Activated CD8-positive, alpha-beta T cell treated with anti-CD3 and anti-CD28 coated beads for 36 hours (primary cell): Measurements from ENCODE around the gene MTFP1. TPM values are rescaled to one million over a fixed set of nuclear protein-coding genes. Genes with fewer than 3 reads are reported as not detected.
"Not testable (repeated sequence)": the region's sequence is repeated elsewhere in the genome, so short reads cannot be mapped to it uniquely, and the experiment has no call there.

Experiments used
- ATAC-seq: fragments of 200-7000 bp; cut with Tn5 transposase; one replicate; pipeline ENCODE4 v1.10.0; 2021; ENCODE audit warnings: mild to moderate bottlenecking, moderate library complexity
- CTCF ChIA-PET: fragments of 350-600 bp; sonication (Branson Sonifier 250); formaldehyde crosslinking; loops from one replicate; lab custom pipeline; 2021; ENCODE audit warnings: antibody characterized with exemption; lab: Charles Lee
- POLR2A ChIA-PET: fragments of 350-600 bp; sonication (Branson Sonifier 250); formaldehyde crosslinking; loops from one replicate; lab custom pipeline; 2021; ENCODE audit warnings: antibody characterized with exemption; lab: Charles Lee
- DNase-seq: peaks from one replicate; pipeline ENCODE4 v3.0.0-alpha.2; 2020
- H3K27ac Mint-ChIP-seq: one replicate; pipeline ENCODE4 v1.8.0; 2021; ENCODE audit warnings: mild to moderate bottlenecking, mixed read lengths
- H3K27me3 Mint-ChIP-seq: one replicate; pipeline ENCODE4 v1.8.0; 2021; ENCODE audit warnings: mixed read lengths
- H3K36me3 Mint-ChIP-seq: one replicate; pipeline ENCODE4 v1.8.0; 2021; ENCODE audit warnings: low read depth, mixed read lengths
- H3K4me1 Mint-ChIP-seq: one replicate; pipeline ENCODE4 v1.8.0; 2021; ENCODE audit warnings: low read depth, mixed read lengths
- H3K4me3 Mint-ChIP-seq: one replicate; pipeline ENCODE4 v1.8.0; 2021; ENCODE audit warnings: mild to moderate bottlenecking, moderate library complexity, mixed read lengths
- H3K9me3 Mint-ChIP-seq: one replicate; pipeline ENCODE4 v1.8.0; 2021; ENCODE audit warnings: mixed read lengths
- CTCF ChIP-seq: fragments of 200-600 bp; IDR thresholded peaks from one replicate; pipeline ENCODE4 v1.8.0; 2022; ENCODE audit warnings: antibody characterized with exemption, mild to moderate bottlenecking
- intact Hi-C: fragments of 100-400 bp; cut with micrococcal nuclease; formaldehyde crosslinking; loops from one replicate; pipeline ENCODE4 v1.10.0; 2022
- total RNA-seq, 2 experiments: library from RNA; stranded (reverse); gene quantifications; one replicate each; pipeline ENCODE4 v1.2.3, GENCODE V29; 2021

Gene MTFP1
- total RNA-seq, 2 experiments from 2014 or later = 89.8 to 93.8 TPM

GRCh38 chr22:30457981-30458380, 32.4 kb downstream of the MTFP1 start:
- H3K27ac Mint-ChIP-seq = no peak overlapping the region
- intact Hi-C loops = no loop called here
- no peak for TF ChIP-seq CTCF
- ChIA-PET POLR2A (interaction anchor here (1.9 kb wide), 1 partner anchor 52 kb away, joined by 4 read pairs; no protein-coding TSS in a partner anchor), CTCF (interaction anchor here (1.0 kb wide), 1 partner anchor 28 kb away, joined by 3 read pairs; no protein-coding TSS in a partner anchor)
- H3K4me1 Mint-ChIP-seq = no peaks in the 10 kb centered on the region
- no peak for DNase-seq
- no peaks in the 10 kb centered on the region for H3K36me3 Mint-ChIP-seq
- H3K27me3 Mint-ChIP-seq = peaks cover 1% of the 10 kb centered on the region
- ATAC-seq = no peak
- no peak overlapping the region for H3K4me3 Mint-ChIP-seq
- H3K9me3 Mint-ChIP-seq = no peaks in the 10 kb centered on the region

- POLR2A ChIA-PET = interaction anchor here (1.9 kb wide), 1 partner anchor 54 kb away, joined by 4 read pairs; no protein-coding TSS in a partner anchor
- CTCF ChIA-PET = interaction anchor here (0.7 kb wide), 1 partner anchor 28 kb away, joined by 3 read pairs; no protein-coding TSS in a partner anchor
Measured at GRCh38 chr22:30459181-30460052, 33.8 kb downstream of the MTFP1 start.

DNA sequence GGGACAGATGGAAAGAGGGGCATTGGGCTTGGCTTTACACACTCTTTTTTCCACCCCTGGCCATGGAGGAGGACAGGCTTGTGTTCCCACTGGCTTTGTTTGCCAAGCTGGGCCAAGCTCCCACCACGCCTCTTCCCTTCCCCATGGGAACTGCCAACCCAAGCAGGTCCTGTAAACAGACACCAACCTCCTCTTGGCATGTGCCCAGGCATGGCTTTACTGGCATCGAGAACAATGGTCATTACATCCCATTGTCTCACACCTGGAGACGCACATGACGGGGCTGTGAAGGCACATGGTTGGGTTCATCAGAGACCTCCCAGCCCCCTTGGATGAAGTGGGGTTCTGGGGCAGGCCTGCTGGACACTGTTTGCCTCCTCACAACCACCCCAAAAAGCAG, 34.6 kb downstream of the MTFP1 start:
- POLR2A ChIA-PET = no interaction called here
- Mint-ChIP-seq H3K27me3 (peaks cover 1% of the 10 kb centered on the region), H3K27ac (no peak overlapping the region), H3K4me1 (no peaks in the 10 kb centered on the region), H3K4me3 (no peak overlapping the region), H3K9me3 (no peaks in the 10 kb centered on the region), H3K36me3 (no peaks in the 10 kb centered on the region)
- DNase-seq (no peak), ATAC-seq (no peak)
- no peak for TF ChIP-seq CTCF
- intact Hi-C loops = no loop called here
- CTCF ChIA-PET = no interaction called here

More at GRCh38 chr22:30459181-30460052, 33.8 kb downstream of the MTFP1 start:
- ATAC-seq = peak; percentile 47
- Mint-ChIP-seq H3K36me3 (no peaks in the 10 kb centered on the region), H3K4me3 (no peak overlapping the region), H3K27ac (no peak overlapping the region), H3K9me3 (no peaks in the 10 kb centered on the region), H3K4me1 (no peaks in the 10 kb centered on the region), H3K27me3 (peaks cover 1% of the 10 kb centered on the region)
- peak; percentile 56 for DNase-seq
- intact Hi-C loops = no loop called here
- no peak for TF ChIP-seq CTCF

DNA sequence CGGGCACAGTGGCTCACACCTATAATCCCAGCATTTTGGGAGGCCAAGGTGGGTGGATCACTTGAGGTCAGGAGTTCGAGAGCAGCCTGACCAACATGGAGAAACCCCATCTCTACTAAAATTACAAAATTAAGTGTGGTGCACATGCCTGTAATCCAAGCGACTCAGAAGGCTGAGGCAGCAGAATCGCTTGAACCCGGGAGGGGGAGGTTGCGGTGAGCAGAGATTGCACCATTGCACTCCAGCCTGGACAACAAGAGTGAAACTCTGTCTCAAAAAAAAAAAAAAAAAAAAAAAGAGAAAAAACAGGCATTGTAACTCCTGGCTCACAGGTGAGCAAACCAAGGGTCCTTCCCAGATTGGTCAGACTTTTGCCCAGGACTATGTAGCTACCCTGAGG, 35.0 kb downstream of the MTFP1 start:
- POLR2A ChIA-PET, intact Hi-C loops, H3K9me3 Mint-ChIP-seq, H3K4me1 Mint-ChIP-seq, H3K27me3 Mint-ChIP-seq, CTCF ChIA-PET, DNase-seq, H3K27ac Mint-ChIP-seq, H3K36me3 Mint-ChIP-seq, ATAC-seq, H3K4me3 Mint-ChIP-seq: not testable (repeated sequence)

- ATAC-seq = no peak
- Mint-ChIP-seq H3K27me3 (peaks cover 11% of the 10 kb centered on the region), H3K4me1 (no peaks in the 10 kb centered on the region), H3K36me3 (no peaks in the 10 kb centered on the region), H3K9me3 (no peaks in the 10 kb centered on the region), H3K4me3 (no peak overlapping the region), H3K27ac (no peak overlapping the region)
- CTCF ChIA-PET = interaction anchor here (0.6 to 1.3 kb wide), 3 partner anchors 15 to 137 kb away, joined by 3 to 4 read pairs (median 3); no protein-coding TSS in a partner anchor
- intact Hi-C loops = no loop called here
- POLR2A ChIA-PET = interaction anchor here (1.1 kb wide), 1 partner anchor 72 kb away, joined by 3 read pairs; the partner anchor contains the start of gene SEC14L2
- no peak for TF ChIP-seq CTCF
- DNase-seq = no peak
Measured at GRCh38 chr22:30469165-30469564, 43.6 kb downstream of the MTFP1 start.
